Fibroblast of the conjunctiva (primary cell): ENCODE measurements around the gene TK1.
A peak's percentile ranks its signal among the peaks of the same experiment; 100 is the strongest.
"Not testable (repeated sequence)": the region's sequence is repeated elsewhere in the genome, so short reads cannot be mapped to it uniquely, and the experiment has no call there.

Experiments used
- DNase-seq: peaks from one replicate; pipeline ENCODE4 v3.0.0-alpha.2; 2010; ENCODE audit warnings: low read depth

The TK1 gene

GRCh38 chr17:78148286-78149016 is 38.4 kb downstream of the TK1 start:
- no peak for DNase-seq

GRCh38 chr17:78147315-78147998 is 39.4 kb downstream of the TK1 start:
- DNase-seq = no peak

GRCh38 chr17:78146881-78147280 is 40.0 kb downstream of the TK1 start:
- DNase-seq = no peak

- DNase-seq = no peak
Measured at GRCh38 chr17:78146471-78146869, 40.4 kb downstream of the TK1 start.

GRCh38 chr17:78144736-78145641 is 41.9 kb downstream of the TK1 start:
- peak; percentile 67 for DNase-seq

- DNase-seq = peak; percentile 93
Measured at GRCh38 chr17:78144147-78144719, 42.6 kb downstream of the TK1 start.

GRCh38 chr17:78143214-78144146 is 43.4 kb downstream of the TK1 start:
- DNase-seq = no peak

GRCh38 chr17:78142119-78142861 is 44.6 kb downstream of the TK1 start:
- DNase-seq = peak; percentile 17

- DNase-seq = no peak
Measured at GRCh38 chr17:78141437-78142118, 45.3 kb downstream of the TK1 start.

GRCh38 chr17:78140169-78141051 is 46.4 kb downstream of the TK1 start:
- DNase-seq = peak; percentile 75

- DNase-seq = not testable (repeated sequence)
Measured at GRCh38 chr17:78139861-78140168, 47.0 kb downstream of the TK1 start.

GRCh38 chr17:78138204-78139060 is 48.4 kb downstream of the TK1 start:
- DNase-seq = no peak

GRCh38 chr17:78137392-78138203 is 49.3 kb downstream of the TK1 start:
- DNase-seq = no peak

GRCh38 chr17:78135858-78136500 is 50.9 kb downstream of the TK1 start:
- no peak for DNase-seq

- no peak for DNase-seq
Measured at GRCh38 chr17:78134899-78135385, 51.9 kb downstream of the TK1 start.
